ENCODE results near the gene TMEM208. TPM values are rescaled to one million over a fixed set of nuclear protein-coding genes. Genes with fewer than 3 reads are reported as not detected.

TMEM208 gene
- total and polyA plus RNA-seq, 2 of the 8 experiments (the other 6 are each of a cell fraction or from before 2014, with no cell fraction given): 37.7 to 100.0 TPM

GRCh38 chr16:67216612-67217490 is 10.1 kb upstream of the TMEM208 start (continued):
- TF ChIP-seq SP1 (IDR thresholded peaks at IDR 0.05; ENCODE audit: low read depth, low read length): no peak
- no peak for TF ChIP-seq MAFK (IDR thresholded peaks at IDR 0.05; ENCODE audit: low read depth, low read length)
- TF ChIP-seq TAF7 (optimal IDR thresholded peaks at IDR 0.05; ENCODE audit: borderline replicate concordance, low read depth, low read length): no peak
- no peak for TF ChIP-seq TAF1 (IDR thresholded peaks at IDR 0.05; ENCODE audit: low read depth, low read length)
- TF ChIP-seq EGR1 (IDR thresholded peaks at IDR 0.05; ENCODE audit: borderline replicate concordance, low read depth, low read length): no peak
- no peak for TF ChIP-seq POLR2AphosphoS5 (IDR thresholded peaks at IDR 0.05; ENCODE audit: low read depth, low read length)
